ENCODE measurements around the gene FRMD5.
"Not testable (repeated sequence)": the region's sequence is repeated elsewhere in the genome, so short reads cannot be mapped to it uniquely, and the experiment has no call there.

The FRMD5 gene

DNA sequence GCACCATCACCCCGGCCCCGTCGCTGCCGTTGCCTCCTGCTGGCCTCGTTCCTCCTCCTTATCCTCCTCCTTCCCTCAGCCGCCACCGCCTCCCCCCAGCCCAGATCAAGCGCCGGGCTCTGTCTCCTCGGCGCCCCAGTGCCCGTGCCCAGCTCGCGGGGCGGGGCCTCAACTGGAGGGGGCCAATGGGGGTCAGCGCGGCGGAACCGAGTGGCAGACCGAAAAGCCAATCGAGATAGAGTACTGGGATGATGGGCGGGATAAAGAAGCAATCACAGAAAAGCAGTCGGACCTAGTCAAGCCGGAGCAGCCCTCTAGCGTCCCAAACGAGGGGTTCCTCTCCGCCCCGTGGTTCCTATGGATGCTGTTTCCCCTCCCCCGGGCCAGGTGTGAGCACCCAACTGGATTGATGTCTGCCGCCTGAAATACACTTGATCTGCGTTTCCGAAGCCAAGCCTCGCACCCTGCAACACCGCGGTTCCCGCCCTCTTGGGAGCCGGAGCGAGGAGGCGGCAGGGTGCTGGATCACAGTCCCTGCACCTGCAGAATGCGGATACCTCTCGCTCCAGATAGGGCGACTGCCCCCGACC is at the start of gene FRMD5:
Gene FRMD5 (minus strand): TSS at position 121 of the 590 bp plus-strand sequence.
- peak; percentile 80 for DNase-seq

DNA sequence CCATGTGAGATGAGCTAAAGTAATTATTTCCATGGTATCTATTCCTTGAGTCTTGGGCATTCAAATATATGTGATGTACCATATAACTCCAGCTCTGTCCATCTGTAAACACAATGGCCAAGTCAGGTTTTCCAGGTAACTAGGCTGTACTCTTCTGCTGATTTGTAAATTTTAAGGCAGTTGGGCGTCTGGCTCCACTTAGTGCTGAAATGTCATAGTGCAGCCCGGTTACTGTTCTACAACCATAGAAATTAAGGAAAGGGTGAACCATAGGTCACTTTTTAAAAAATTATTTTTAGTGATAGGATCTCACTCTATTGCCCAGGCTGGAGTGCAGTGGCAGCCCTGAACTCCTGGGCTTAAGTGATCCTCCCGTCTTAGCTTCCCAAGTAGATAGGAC is 48.8 kb upstream of the FRMD5 start:
- DNase-seq = no peak

DNA sequence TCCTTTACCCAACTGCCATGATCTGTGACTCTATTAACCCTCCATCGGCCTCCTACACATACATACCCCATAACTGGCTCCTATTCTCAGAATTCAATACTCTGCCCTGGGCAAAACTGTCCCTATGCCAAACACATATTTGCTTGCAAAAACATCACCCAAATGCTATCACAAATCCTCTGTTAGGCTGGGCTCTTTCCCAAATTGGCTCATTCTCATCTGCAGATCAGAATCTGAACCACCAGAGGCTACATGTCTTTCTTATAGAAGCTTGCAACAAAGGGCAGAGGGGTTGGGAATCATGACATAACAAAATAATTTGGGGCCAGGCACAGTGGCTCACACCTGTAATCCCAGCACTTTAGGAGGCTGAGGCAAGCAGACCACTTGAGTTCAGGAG is 48.1 kb upstream of the FRMD5 start:
- no peak for DNase-seq

DNA sequence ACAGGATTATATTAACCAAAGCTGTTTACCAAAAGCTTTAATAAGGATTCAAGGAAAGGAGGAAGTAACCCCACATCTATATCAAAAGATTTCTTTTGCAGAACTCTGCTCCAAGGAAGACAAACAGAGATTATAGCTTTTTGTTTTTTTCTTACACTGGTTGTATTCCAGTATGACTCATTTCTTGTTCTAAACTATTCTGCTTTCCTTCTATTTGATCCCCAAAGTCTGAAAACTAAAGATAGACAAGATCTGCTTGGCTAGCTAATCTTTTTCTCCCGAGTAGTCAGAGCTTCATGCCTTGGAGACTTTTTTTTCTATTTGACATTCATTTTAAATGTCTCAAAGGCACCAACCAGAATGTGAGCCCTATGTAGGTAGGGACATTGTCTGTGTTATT is 36.8 kb upstream of the FRMD5 start:
- DNase-seq = no peak

DNA sequence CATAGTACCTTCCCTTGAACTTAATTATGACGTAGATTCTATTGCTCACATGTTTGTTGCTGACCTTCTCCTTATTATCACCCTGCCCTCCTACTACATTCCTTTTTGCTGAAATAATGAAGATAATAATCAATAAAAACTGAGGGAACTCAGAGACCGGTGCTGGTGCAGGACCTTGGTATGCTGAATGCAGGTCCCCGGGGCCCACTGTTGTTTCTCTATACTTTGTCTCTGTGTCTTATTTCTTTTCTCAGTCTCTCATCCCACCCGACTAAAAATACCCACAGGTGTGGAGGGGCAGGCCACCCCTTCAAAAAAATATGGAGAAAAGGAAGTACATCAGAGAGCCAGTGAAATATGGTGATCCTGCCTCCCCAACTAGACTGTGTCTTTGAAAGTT is 34.2 kb upstream of the FRMD5 start:
- not testable (repeated sequence) for DNase-seq

DNA sequence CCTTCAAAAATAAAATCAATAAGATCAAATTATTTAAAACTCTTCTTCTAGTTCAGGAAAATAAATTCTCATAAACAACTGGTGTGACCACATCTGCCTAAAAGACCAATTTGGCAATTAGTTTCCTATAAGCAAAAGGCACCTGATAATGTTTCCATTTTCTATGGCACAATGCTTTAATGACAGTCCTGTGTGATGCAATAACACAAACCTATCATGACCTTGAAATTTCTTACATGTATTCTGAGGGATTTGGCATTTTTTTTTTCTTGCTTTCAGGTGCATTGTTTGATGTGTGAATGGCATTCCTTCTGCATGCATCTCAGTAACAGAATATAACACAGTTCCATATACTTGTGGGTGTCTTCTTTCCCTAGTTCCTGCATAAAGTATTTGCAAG is 32.5 kb upstream of the FRMD5 start:
- DNase-seq = no peak

DNA sequence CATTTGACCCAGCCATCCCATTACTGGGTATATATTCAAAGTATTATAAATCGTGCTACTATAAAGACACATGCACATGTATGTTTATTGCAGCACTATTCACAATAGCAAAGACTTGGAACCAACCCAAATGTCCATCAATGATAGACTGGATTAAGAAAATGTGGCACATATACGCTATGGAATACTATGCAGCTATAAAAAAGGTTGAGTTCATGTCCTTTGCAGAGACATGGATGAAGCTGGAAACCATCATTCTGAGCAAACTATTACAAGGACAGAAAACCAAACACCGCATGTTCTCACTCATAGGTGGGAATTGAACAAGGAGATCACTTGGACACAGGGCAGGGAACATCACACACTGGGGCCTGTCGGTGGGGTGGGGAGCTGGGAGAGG is 31.9 kb upstream of the FRMD5 start:
- DNase-seq = not testable (repeated sequence)

DNA sequence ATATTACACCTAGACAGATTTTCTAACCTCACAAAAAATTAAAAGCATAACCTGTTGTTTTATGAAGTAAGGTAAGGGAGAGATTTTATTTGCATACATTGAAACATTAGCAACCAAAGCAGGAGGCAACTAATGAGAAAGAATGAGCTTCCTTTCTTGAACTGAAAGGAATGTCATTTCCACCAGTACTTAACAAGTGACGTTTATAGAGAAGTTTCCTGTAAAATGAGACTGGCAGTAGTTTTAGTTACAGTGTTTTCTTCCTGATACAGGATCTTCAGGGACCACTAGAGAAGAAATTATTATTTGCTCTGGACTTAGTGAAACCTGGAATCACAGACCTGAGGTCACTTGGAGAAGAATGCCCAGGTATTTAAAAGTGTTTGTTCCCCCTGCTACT is 27.4 kb upstream of the FRMD5 start:
- DNase-seq = no peak

DNA sequence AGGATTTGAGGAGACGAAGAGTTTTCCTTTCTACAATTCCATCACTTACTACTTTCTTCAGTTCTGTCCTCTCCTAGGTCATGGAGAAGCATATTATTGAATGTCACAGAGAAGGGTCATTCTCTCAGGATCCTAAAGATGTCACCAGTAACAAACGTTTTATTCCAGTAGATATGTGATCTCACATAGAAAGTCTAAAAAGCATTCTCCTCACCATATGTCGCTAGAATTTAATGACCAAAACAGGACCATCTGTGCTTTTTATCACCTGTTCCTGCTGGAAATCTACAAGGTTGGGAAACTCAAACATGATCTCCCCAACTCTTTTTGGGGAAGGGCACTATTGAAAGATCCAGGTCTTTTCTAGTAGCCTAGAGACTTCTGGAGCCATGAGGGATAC is 24.0 kb upstream of the FRMD5 start:
- no peak for DNase-seq

DNA sequence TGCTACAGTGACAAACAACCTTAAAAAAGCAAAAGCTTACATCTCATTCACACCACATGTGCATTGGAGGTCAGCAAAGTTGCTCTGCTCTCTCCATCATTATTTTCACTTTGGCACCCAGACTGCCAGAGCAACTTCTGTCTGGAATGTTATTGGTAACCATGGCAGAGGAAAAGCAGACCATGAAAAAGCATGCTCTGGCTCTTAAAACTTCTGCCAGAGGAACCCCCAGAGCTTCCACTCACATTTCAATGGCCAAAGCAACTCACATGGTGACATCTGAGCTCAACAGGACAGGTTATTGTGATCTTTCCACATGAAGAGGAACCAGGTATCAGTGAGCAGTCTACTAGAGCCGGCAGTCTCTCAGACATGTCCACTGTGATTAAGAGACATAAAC is 21.9 kb upstream of the FRMD5 start:
- no peak for DNase-seq

DNA sequence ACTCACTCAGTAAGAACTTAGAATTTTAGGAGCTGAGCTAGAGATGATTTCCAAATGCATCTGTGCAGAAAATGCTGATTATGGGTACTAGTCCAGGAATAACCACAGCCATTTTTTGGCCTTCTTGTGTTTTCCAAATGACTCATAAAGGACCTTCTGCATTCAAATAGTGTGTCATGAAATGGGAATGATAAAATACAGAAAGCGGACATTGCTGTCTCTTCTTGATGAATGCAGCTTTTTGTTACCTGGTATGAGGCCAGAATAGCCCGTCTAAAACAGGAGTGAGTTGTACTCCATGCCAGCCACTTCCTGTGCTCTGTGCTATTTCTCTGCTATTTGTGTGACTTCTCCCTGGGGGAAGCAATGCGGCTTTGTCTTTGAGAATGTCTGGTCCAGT is 20.5 kb upstream of the FRMD5 start:
- no peak for DNase-seq

DNA sequence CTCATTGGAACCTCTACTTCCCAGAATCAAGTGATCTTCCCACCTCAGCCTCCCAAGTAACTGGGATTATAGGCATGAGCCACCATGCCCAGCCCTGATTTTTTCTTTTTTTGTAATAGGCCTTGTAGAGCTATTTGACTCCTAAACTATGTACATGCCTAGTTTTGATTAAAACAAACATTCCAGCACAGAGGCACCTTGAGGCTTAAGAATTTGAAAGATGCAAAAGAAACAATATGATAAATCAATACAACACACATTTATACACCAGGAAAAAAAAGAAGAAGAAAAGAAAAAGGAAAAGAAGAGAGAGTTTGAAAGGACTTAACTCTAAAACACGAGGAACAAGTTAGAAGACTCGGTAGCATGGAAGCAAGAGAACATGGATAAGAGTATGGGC is 13.9 kb upstream of the FRMD5 start:
- DNase-seq = no peak

DNA sequence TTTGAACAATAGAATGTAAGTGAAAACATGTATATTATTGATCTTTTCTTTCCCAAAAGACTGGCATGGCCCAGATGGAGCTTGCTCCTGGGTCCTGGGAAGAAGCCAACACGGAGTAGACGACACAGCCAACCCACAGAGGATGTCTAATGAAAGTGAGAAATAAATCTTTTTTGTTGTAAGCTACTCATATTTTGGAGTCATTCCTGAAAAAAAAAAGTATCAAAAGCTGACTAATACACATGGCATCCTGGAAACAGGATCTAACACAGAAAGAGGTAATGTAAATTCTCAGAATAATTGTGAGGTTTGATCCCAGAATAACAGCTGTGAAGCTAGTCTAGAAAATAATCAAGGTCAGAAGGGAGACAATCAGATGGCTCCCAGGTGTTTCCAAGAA is 12.6 kb upstream of the FRMD5 start:
- no peak for DNase-seq

DNA sequence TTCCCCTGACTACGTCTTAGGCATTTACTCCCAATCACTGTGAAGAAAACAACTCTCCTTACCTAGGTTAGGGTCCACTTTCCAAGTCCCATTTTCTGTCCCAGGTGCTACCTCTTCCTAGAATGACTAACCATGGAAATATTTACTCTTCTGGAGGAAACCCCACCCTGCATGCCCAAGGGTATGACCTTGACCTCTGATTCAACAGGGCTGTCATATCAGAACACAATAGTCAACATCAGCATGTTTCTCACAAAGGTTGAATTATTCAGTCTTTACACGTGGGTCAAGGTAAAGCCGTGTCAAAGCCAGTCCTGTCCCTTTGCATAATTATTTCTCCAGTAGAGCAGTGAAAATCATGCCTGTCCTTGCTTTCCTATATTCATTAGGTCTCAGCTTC is 4.3 kb upstream of the FRMD5 start:
- DNase-seq = no peak

DNA sequence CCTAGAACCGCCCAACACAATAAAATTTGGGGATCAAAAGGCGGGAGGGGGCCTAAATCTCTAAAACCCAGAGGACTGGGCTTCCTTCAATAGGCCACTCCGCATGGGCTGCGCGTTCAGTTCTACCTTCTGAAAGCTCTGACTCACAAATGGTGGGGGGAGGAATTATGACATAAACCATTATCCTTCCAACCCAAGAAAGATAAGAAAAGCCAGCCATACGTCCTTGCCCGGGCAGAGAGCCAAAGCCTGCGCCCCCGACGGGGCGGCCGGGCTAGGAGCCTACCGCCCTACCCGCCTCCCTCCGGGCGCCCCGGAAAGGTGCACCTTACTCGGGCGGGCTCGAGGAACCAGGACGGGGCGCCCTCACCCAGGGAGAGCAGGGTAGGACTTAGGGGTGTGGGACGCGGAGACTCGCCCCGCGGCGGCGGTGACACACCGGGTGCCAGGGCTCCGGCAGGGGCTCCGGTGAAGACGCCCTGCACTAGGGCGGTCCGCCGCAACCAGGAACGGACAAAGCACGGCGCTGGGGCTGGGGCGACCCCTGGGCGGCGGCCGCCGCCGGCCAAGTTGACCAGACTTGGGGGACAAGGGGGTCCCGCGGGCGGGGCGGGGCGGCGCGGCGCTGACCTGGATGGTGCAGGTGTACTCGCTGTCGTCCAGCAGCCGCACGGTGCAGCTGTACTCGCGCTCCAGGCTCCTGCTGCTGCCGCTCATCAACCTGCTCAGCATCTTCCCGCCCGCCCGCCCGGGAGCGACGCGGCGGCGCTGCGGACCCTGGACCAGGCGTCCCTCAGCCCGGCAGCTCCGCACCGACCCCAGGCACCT is 534 bp downstream of the FRMD5 start:
- peak; percentile 80 for DNase-seq

DNA sequence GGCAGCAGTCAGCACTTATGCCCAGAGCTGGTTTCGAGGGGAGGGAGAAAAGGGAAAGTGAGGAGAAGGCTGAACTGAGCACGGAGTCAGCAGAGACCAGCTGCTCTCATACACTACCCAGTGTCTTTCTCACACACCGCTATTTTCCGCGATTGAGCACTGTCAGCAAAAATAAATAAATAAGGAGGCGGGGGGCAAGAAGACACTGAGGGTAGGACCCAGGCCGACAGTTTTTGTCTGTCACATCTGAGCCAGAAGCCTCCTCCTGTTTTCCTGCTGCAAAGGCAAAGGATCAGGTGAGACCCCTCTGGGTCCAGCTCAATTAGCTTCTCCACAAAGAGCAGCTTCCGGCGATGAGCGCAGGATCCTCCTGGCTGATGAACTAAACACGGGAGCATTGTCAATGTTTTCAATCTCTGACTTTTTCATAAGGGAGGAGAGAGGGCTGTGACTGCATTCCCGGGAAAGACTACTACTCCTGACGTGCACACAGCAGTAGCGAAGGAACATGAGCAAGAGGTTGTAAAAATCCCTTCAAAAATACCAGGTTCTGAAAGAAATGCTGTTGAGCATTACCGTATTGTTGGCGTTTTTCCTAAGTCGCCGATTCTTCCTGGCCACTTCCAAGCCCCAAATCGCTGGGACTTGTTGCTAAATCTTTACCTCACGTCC is 1.3 kb downstream of the FRMD5 start:
- DNase-seq = no peak

DNA sequence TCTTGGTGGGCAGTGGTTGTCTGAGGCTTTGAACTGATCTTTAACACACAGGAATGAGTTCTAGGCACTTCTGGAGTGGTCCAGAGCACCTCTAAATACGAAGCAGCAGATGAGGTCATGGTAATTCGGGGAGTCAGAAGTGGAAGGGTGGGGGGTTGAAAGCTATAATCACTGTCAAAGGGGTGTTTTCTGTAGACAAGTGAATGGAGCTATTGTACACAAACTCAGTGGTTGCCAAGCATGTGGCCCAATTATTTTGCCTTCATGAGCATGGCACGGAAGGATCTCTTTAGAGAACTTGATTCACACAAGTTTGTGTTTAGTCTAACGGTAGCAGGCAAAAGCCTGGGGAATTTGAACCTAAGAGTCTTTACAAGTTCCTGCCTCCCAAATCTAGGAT is 6.3 kb downstream of the FRMD5 start:
- DNase-seq = no peak

DNA sequence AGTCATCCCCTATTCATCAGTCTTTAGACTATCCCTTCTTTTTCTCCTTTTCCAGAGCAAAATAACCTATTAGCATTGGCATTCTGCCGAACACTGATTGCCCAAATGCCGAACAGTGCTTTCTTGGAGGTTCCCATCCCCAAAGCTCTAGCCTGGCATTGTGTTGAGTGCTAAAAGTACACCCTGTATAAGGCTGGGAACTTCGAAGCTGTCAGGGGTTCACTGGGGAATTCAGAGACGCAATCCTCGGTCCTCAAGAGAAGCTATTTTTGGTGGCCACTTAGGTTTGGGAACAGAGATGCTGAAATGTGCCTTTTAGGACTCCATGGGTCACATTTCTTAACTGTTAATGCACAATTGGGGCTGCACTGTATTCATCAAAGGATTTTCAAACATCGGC is 8.4 kb downstream of the FRMD5 start:
- no peak for DNase-seq

DNA sequence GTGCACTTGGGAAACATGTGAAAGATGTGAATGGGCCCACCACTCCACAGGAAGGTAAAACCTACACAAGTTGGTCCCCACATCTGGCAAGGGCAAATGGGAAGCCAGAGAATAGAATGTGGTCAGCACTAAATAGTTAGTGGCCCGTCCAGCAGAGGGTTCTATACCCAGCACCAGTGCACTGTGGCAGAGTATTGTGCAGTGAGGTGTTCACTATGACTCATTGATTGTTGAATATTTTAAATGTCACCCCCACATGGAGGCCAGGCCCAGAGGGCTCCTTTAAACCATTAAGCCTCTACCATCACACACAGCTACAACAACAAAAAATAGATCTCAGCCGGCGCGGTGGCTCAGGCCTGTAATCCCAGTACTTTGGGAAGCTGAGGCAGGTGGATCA is 11.7 kb downstream of the FRMD5 start:
- no peak for DNase-seq

DNA sequence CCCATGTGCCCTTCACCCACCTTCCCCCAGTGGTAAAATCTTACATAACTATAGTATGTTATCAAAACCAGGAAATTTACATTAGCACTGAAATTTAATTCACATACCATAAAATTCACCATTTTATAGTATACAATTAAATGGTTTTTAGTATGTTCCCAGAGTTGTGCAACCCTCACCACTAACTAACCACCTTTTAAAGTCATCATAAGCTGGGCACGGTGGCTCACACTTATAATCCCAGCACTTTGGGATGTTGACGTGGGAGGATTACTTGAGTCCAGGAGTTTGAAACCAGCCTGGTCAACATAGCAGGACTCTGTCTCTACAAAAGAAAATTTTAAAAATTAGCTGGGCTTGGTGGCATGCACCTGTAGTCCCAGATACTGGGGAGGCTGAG is 13.7 kb downstream of the FRMD5 start:
- DNase-seq = no peak

DNA sequence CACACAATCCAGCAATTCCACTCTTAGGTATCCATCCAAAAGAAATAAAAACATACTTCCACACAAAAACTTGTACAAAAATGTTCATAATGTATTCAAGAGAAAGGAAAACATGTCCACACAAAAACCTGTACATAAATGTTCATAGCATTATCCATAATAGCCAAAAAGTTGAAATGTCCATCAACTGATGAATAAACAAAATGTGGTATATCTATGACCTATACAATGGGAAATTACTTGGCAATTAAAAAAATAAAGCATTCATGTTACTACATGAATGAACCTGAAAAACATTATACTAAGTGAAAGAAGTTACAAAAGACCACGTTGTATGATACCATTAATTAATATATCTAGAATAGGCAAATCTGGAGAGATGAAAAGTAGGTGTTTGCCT is 17.9 kb downstream of the FRMD5 start:
- no peak for DNase-seq

DNA sequence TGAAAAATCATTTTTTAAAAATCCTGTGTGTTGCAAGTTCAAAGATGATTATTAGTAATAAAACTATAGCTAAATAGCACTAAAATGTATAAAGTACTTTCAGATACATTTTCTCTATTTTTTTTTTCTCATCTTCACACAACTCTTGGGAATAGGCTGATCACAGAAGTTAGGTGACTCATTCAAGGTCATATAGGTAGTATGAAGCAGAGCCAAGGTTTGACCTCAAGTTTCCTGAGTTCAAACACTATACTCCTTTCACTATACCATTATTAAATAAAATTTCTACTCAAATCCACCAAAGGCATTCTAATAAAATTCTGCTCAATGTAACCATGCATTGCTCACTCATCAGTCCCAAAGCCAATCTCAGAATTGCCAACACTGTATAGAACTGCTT is 21.3 kb downstream of the FRMD5 start:
- no peak for DNase-seq

DNA sequence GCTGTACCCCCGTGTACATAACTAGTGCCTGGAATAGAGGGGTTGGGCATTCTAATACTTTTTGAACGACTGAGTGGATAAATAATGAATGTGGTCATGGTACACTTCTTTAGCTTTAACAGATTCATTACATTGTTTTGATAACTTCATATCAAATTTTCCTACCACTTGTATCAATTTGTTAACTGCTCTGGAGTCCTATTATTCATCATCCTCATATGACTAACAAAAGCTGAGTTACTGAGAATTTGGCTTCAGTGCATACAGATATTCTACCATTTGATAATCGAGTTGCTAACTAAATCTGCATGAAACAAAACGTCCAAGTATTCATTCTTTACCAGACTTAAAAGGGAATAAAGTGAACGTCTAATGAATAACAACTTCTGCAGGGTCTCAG is 31.7 kb downstream of the FRMD5 start:
- no peak for DNase-seq

DNA sequence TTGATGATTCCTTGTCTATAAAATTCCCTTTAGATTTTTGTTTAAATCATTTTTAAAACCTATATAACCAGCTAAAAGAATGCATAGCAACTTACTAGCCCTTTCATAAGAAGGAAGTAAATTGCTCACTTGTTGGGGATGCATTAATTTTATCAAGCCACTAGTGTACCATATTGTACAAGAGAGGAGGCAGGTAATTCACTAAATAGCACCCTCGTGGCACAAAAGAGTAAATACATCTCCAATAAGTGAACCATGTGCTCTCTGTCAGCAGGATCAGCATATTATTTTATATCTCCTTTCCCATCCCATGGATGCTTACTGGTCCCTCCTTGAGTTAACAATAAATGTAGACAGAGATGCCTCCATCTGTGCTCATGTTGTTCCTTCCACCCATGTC is 34.3 kb downstream of the FRMD5 start:
- DNase-seq = no peak

All from hematopoietic multipotent progenitor cell treated with erythropoietin and hydrocortisone succinate and interleukin-3 and kit ligand, for 6 days (in vitro differentiated cells).